ENCODE results near the gene CITED4.

Gene CITED4

DNA sequence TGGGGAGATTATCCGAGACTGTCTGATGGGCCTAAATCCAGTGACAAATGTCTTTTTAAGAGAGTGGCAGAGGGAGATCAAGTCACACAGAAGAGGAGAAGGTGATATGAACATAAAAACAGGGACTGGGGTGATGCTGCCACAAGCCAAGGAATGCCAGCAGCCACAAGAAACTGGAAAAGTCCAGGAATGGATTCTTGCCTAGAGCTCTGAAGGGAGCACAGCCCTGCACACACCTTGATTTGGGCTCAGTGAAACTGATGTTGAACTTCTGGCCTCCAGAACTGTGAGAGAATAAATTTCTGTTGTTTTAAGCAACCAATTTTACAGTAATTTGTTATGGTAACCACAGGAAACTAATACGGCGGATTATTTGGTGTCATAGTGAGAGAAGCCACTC lies 19.5 kb downstream of the CITED4 start:
- peaks cover 17% of the 10 kb centered on the region for H3K4me1 ChIP-seq (ENCODE audit: low read depth, poor library complexity, severe bottlenecking)
- H2AFZ ChIP-seq (ENCODE audit: low read depth) = no peak overlapping the region
- no peak for TF ChIP-seq CTCF (conservative IDR thresholded peaks at IDR 0.05; ENCODE audit: low read depth, low read length)
- H4K20me1 ChIP-seq (ENCODE audit: insufficient read depth) = no peaks in the 10 kb centered on the region
- H3K27me3 ChIP-seq (ENCODE audit: insufficient read depth, low read depth) = no peaks in the 10 kb centered on the region
- H3K79me2 ChIP-seq (ENCODE audit: insufficient read depth, low read depth) = no peaks in the 10 kb centered on the region
- no peak overlapping the region for H3K9ac ChIP-seq
- H3K36me3 ChIP-seq (ENCODE audit: insufficient read depth) = no peaks in the 10 kb centered on the region
- no peak overlapping the region for H3K4me2 ChIP-seq
- no peak overlapping the region for H3K4me3 ChIP-seq (IDR thresholded peaks at IDR 0.05; ENCODE audit: insufficient read depth, low read depth, low read length)
- H3K27ac ChIP-seq = no peak overlapping the region

DNA sequence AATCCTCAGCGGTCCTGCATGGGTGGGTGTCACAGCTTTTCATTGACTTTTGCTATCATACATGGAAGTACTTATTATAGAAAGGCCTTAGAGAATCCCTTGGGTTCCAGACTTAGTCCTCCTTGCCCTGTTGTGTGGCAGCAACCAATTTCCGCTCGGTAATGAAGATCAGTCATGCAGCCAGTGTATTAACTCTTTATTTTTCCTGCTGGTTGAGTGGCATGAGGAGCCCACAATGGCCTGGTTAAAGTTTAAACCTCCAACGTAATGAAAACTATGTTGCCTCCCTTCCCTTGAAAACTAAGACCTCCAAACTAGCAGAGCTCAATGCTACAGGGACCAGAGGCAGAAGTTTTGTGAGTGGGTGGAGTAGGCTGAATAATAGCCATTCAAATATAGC lies 20.0 kb downstream of the CITED4 start:
- H3K27me3 ChIP-seq (ENCODE audit: insufficient read depth, low read depth) = no peaks in the 10 kb centered on the region
- no peak overlapping the region for H3K4me2 ChIP-seq
- no peak overlapping the region for H3K27ac ChIP-seq
- no peak for TF ChIP-seq CTCF (conservative IDR thresholded peaks at IDR 0.05; ENCODE audit: low read depth, low read length)
- no peak overlapping the region for H3K4me3 ChIP-seq (IDR thresholded peaks at IDR 0.05; ENCODE audit: insufficient read depth, low read depth, low read length)
- H4K20me1 ChIP-seq (ENCODE audit: insufficient read depth) = no peaks in the 10 kb centered on the region
- H2AFZ ChIP-seq (ENCODE audit: low read depth) = no peak overlapping the region
- no peak overlapping the region for H3K9ac ChIP-seq
- peaks cover 17% of the 10 kb centered on the region for H3K4me1 ChIP-seq (ENCODE audit: low read depth, poor library complexity, severe bottlenecking)
- no peaks in the 10 kb centered on the region for H3K36me3 ChIP-seq (ENCODE audit: insufficient read depth)
- H3K79me2 ChIP-seq (ENCODE audit: insufficient read depth, low read depth) = no peaks in the 10 kb centered on the region

DNA sequence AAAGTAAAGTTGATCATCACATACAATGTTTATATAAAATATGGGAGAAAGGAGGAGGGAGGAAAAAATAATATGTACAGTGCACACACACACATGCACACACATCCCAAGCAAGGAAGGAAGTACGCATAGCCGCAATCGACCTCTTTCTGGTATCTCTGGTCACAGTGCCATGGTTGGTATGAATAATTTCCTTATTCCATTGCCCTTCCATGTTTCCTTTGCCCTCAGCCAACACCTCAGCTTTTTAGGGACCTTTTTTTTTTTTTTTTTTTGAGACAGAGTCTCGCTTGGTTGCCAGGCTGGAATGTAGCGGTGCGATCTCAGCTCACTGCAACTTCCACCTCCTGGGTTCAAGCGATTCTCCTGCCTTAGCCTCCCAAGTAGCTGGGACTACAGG lies 20.6 kb downstream of the CITED4 start:
- H3K36me3 ChIP-seq (ENCODE audit: insufficient read depth) = no peaks in the 10 kb centered on the region
- no peak overlapping the region for H2AFZ ChIP-seq (ENCODE audit: low read depth)
- TF ChIP-seq CTCF (conservative IDR thresholded peaks at IDR 0.05; ENCODE audit: low read depth, low read length) = no peak
- H3K27ac ChIP-seq = no peak overlapping the region
- no peaks in the 10 kb centered on the region for H3K27me3 ChIP-seq (ENCODE audit: insufficient read depth, low read depth)
- H3K79me2 ChIP-seq (ENCODE audit: insufficient read depth, low read depth) = no peaks in the 10 kb centered on the region
- H3K4me1 ChIP-seq (ENCODE audit: low read depth, poor library complexity, severe bottlenecking) = peaks cover 17% of the 10 kb centered on the region
- no peak overlapping the region for H3K9ac ChIP-seq
- H3K4me2 ChIP-seq = no peak overlapping the region
- H4K20me1 ChIP-seq (ENCODE audit: insufficient read depth) = no peaks in the 10 kb centered on the region
- H3K4me3 ChIP-seq (IDR thresholded peaks at IDR 0.05; ENCODE audit: insufficient read depth, low read depth, low read length) = no peak overlapping the region

GRCh38 chr1:40840526-40841323 lies 21.4 kb downstream of the CITED4 start:
- no peak overlapping the region for H3K4me3 ChIP-seq (IDR thresholded peaks at IDR 0.05; ENCODE audit: insufficient read depth, low read depth, low read length)
- H3K9ac ChIP-seq = no peak overlapping the region
- H3K27me3 ChIP-seq (ENCODE audit: insufficient read depth, low read depth) = no peaks in the 10 kb centered on the region
- peaks cover 17% of the 10 kb centered on the region for H3K4me1 ChIP-seq (ENCODE audit: low read depth, poor library complexity, severe bottlenecking)
- H2AFZ ChIP-seq (ENCODE audit: low read depth) = no peak overlapping the region
- TF ChIP-seq CTCF (conservative IDR thresholded peaks at IDR 0.05; ENCODE audit: low read depth, low read length) = no peak
- no peaks in the 10 kb centered on the region for H3K36me3 ChIP-seq (ENCODE audit: insufficient read depth)
- H3K27ac ChIP-seq = no peak overlapping the region
- H3K4me2 ChIP-seq = no peak overlapping the region
- no peaks in the 10 kb centered on the region for H4K20me1 ChIP-seq (ENCODE audit: insufficient read depth)
- no peaks in the 10 kb centered on the region for H3K79me2 ChIP-seq (ENCODE audit: insufficient read depth, low read depth)
